ENCODE data around the gene TFF3.

Gene TFF3

DNA sequence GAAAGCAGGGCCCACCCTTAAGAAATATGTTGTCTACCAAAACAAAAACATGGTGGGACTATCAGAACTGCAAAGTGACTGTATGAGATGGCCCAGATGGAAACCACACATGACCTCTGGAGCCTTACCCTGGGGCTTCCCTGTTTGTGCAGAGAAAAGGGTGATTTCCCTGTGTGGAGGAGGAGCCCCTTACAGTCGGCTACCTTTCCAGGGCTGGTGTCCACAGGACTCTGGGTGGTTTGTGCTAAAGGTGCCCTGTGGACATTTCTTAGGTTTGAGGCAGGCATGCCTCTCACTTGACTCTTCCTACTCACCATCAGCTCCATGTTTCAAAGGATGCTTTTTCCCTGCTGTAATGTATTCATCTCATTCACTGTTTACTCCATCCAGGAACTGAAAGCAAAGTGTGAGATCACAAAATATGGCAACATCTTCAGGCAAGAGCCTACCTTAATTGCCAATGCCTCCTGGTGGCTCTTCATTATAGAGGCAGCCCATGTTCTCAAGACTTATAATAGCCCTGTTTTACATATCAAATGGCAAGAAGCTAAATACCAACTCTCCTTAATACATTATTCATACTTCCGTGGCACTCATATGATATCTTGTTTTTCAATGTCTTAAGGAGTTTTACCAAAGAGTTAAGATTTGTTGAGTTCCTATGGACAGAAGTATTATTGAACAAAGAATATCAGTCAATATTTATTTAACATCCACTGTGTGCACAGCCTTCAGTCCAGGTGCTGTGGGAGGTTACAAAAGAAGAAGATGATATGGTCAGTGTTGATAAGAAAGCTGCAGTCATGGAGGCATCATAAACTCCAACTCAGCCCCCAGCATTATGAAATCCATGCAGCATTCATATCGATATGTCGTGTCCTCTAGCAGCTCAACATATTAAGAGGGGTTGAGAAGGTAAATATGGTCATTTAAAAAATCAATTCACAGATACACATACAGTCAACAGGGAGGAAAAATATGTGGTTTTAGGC lies 15.5 kb upstream of the TFF3 start:
- Histone ChIP-seq H3K27me3 (ENCODE audit: low read length) (no peaks in the 10 kb centered on the region), H3K4me2 (ENCODE audit: low read depth, low read length, poor library complexity, severe bottlenecking) (no peak overlapping the region), H3K9me2 (replicated peaks; ENCODE audit: insufficient read depth, low read length) (no peaks in the 10 kb centered on the region), H3K79me2 (ENCODE audit: insufficient read depth, low read length) (no peaks in the 10 kb centered on the region), H3K4me3 (ENCODE audit: insufficient read depth, low read length, poor library complexity, severe bottlenecking) (no peak overlapping the region), H3K27ac (ENCODE audit: low read depth, low read length) (no peak overlapping the region), H2AFZ (ENCODE audit: low read depth, low read length, severe bottlenecking) (no peak overlapping the region), H3K9ac (ENCODE audit: low read length) (no peak overlapping the region), H3K9me3 (ENCODE audit: insufficient read depth, low read length) (no peaks in the 10 kb centered on the region), H4K20me1 (ENCODE audit: low read depth, low read length) (no peaks in the 10 kb centered on the region), H3K36me3 (ENCODE audit: low read length) (no peaks in the 10 kb centered on the region), H3F3A (ENCODE audit: insufficient read depth) (no peaks in the 10 kb centered on the region)
- TF ChIP-seq, protein P1, sequence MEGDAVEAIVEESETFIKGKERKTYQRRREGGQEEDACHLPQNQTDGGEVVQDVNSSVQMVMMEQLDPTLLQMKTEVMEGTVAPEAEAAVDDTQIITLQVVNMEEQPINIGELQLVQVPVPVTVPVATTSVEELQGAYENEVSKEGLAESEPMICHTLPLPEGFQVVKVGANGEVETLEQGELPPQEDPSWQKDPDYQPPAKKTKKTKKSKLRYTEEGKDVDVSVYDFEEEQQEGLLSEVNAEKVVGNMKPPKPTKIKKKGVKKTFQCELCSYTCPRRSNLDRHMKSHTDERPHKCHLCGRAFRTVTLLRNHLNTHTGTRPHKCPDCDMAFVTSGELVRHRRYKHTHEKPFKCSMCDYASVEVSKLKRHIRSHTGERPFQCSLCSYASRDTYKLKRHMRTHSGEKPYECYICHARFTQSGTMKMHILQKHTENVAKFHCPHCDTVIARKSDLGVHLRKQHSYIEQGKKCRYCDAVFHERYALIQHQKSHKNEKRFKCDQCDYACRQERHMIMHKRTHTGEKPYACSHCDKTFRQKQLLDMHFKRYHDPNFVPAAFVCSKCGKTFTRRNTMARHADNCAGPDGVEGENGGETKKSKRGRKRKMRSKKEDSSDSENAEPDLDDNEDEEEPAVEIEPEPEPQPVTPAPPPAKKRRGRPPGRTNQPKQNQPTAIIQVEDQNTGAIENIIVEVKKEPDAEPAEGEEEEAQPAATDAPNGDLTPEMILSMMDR (IDR thresholded peaks at IDR 0.05; ENCODE audit: insufficient read depth, low read length, poor library complexity, severe bottlenecking): no peak
- no peak for TF ChIP-seq EZH2phosphoT487 (conservative IDR thresholded peaks at IDR 0.05; ENCODE audit: low read length)

DNA sequence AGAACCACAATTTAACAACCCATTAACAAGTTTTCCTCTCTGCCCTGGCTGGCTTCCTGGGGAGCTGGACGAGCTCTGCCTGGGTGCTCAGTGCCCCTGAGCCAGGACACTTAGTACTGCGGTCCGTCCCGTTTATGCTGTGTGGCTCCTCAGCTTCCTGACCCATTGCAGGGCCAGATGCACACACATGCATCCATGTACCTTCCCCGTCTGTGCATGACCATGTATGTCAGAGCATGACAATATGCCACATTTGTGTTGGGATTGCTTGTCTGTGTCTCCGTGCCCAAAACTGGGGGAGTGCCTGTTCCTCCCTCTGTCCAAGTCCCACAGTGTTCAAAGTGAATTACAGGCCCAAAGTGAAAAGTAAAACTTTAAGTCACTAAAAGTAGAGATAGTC lies 9.7 kb upstream of the TFF3 start:
- Histone ChIP-seq H3K4me2 (ENCODE audit: low read depth, low read length, poor library complexity, severe bottlenecking) (no peak overlapping the region), H4K20me1 (ENCODE audit: low read depth, low read length) (no peaks in the 10 kb centered on the region), H3K9me3 (ENCODE audit: insufficient read depth, low read length) (no peaks in the 10 kb centered on the region), H3K36me3 (ENCODE audit: low read length) (no peaks in the 10 kb centered on the region), H3F3A (ENCODE audit: insufficient read depth) (no peaks in the 10 kb centered on the region), H3K9ac (ENCODE audit: low read length) (no peak overlapping the region), H3K79me2 (ENCODE audit: insufficient read depth, low read length) (no peaks in the 10 kb centered on the region), H3K9me2 (replicated peaks; ENCODE audit: insufficient read depth, low read length) (no peaks in the 10 kb centered on the region), H3K27ac (ENCODE audit: low read depth, low read length) (no peak overlapping the region), H3K4me3 (ENCODE audit: insufficient read depth, low read length, poor library complexity, severe bottlenecking) (no peak overlapping the region), H2AFZ (ENCODE audit: low read depth, low read length, severe bottlenecking) (no peak overlapping the region), H3K27me3 (ENCODE audit: low read length) (no peaks in the 10 kb centered on the region)
- TF ChIP-seq EZH2phosphoT487 (conservative IDR thresholded peaks at IDR 0.05; ENCODE audit: low read length): no peak
- TF ChIP-seq, protein P1 (IDR thresholded peaks at IDR 0.05; ENCODE audit: insufficient read depth, low read length, poor library complexity, severe bottlenecking): no peak

DNA sequence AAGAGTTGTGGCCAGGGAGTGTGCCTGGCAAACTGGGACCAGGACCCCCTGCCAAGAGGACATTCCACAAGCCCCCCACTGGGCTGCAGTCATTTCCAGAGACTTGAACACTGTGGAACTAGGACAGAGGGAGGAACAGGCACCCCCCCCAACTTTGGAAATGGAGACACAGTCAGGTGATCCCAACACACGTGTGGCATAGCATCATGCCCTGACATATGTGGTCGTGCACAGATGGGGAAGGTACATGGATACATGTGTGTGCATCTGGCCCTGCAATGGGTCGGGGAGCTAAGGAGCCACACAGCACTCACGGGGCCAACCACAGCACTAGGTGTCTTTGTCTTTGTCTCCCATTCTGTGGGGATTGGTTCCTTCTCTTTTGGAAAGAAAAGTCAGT lies 6.6 kb upstream of the TFF3 start:
- no peaks in the 10 kb centered on the region for H3K9me2 ChIP-seq (replicated peaks; ENCODE audit: insufficient read depth, low read length)

DNA sequence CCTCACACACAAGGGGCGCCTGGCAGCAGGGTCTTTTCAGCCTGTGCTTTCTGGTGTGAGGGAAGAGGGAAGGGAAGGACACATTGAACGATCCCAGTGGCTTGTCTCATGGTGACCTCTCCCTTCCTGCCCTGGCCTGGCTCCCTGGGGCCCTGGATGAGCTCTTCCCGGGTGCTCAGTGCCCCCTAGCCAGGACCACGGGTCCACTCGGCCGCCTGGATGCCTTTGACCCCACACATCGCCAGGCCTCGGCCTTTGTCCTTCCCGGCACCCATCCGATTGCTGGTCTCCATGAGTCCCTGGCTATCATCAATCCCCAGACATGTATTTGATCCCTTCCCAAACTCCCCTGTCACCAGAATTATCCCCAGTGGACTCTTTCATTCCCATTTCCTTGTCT lies 6.0 kb upstream of the TFF3 start:
- no peak overlapping the region for H3K4me3 ChIP-seq (ENCODE audit: insufficient read depth, low read length, poor library complexity, severe bottlenecking)
- H3K9me2 ChIP-seq (replicated peaks; ENCODE audit: insufficient read depth, low read length): no peaks in the 10 kb centered on the region
- no peaks in the 10 kb centered on the region for H3F3A ChIP-seq (ENCODE audit: insufficient read depth)
- no peaks in the 10 kb centered on the region for H3K36me3 ChIP-seq (ENCODE audit: low read length)
- no peak overlapping the region for H3K27ac ChIP-seq (ENCODE audit: low read depth, low read length)
- no peaks in the 10 kb centered on the region for H4K20me1 ChIP-seq (ENCODE audit: low read depth, low read length)
- H3K27me3 ChIP-seq (ENCODE audit: low read length): no peaks in the 10 kb centered on the region
- no peak overlapping the region for H3K9ac ChIP-seq (ENCODE audit: low read length)
- no peak overlapping the region for H3K4me2 ChIP-seq (ENCODE audit: low read depth, low read length, poor library complexity, severe bottlenecking)
- TF ChIP-seq, protein P1 (IDR thresholded peaks at IDR 0.05; ENCODE audit: insufficient read depth, low read length, poor library complexity, severe bottlenecking): no peak
- no peak for TF ChIP-seq EZH2phosphoT487 (conservative IDR thresholded peaks at IDR 0.05; ENCODE audit: low read length)
- no peaks in the 10 kb centered on the region for H3K79me2 ChIP-seq (ENCODE audit: insufficient read depth, low read length)
- no peak overlapping the region for H2AFZ ChIP-seq (ENCODE audit: low read depth, low read length, severe bottlenecking)
- H3K9me3 ChIP-seq (ENCODE audit: insufficient read depth, low read length): no peaks in the 10 kb centered on the region

More for the DNA sequence above, 6.6 kb upstream of the TFF3 start:
- no peaks in the 10 kb centered on the region for H3K36me3 ChIP-seq (ENCODE audit: low read length)
- no peaks in the 10 kb centered on the region for H3K9me3 ChIP-seq (ENCODE audit: insufficient read depth, low read length)
- H2AFZ ChIP-seq (ENCODE audit: low read depth, low read length, severe bottlenecking): no peak overlapping the region
- no peak overlapping the region for H3K4me3 ChIP-seq (ENCODE audit: insufficient read depth, low read length, poor library complexity, severe bottlenecking)
- no peak overlapping the region for H3K27ac ChIP-seq (ENCODE audit: low read depth, low read length)
- H3K79me2 ChIP-seq (ENCODE audit: insufficient read depth, low read length): no peaks in the 10 kb centered on the region
- no peak overlapping the region for H3K4me2 ChIP-seq (ENCODE audit: low read depth, low read length, poor library complexity, severe bottlenecking)
- H3K9ac ChIP-seq (ENCODE audit: low read length): no peak overlapping the region
- no peaks in the 10 kb centered on the region for H4K20me1 ChIP-seq (ENCODE audit: low read depth, low read length)
- no peak for TF ChIP-seq EZH2phosphoT487 (conservative IDR thresholded peaks at IDR 0.05; ENCODE audit: low read length)
- H3K27me3 ChIP-seq (ENCODE audit: low read length): no peaks in the 10 kb centered on the region
- H3F3A ChIP-seq (ENCODE audit: insufficient read depth): no peaks in the 10 kb centered on the region

All from SU-DHL-6 (cell line).